H9 (cell line): Measurements from ENCODE around the gene UNC93A. TPM values are rescaled to one million over a fixed set of nuclear protein-coding genes. Genes with fewer than 3 reads are reported as not detected.
"Not testable (repeated sequence)": the region's sequence is repeated elsewhere in the genome, so short reads cannot be mapped to it uniquely, and the experiment has no call there.

ENCODE experiments used
- DNase-seq: peaks from one replicate; pipeline ENCODE4 v3.0.0-alpha.2; 2017
- H2AFZ ChIP-seq: one replicate; pipeline ENCODE4 v1.6.1; 2013; ENCODE audit warnings: mild to moderate bottlenecking, low read length, control low read depth, moderate library complexity
- H2AK5ac ChIP-seq: 2 replicates; pipeline ENCODE4 v1.6.1; 2013; ENCODE audit warnings: low read length, control low read depth, mixed read lengths; ENCODE audit not compliant: insufficient read length
- H2BK120ac ChIP-seq: one replicate; pipeline ENCODE4 v1.6.1; 2013; ENCODE audit warnings: low read depth, mild to moderate bottlenecking, low read length, control low read depth, inconsistent platforms; ENCODE audit not compliant: poor library complexity, severe bottlenecking
- H2BK12ac ChIP-seq: 2 replicates; pipeline ENCODE4 v1.6.1; 2013; ENCODE audit warnings: low read length, control low read depth, mixed read lengths, low read depth; ENCODE audit not compliant: insufficient read length
- H2BK15ac ChIP-seq: 2 replicates; pipeline ENCODE4 v1.6.1; 2013; ENCODE audit warnings: low read depth, low read length, control low read depth
- H2BK20ac ChIP-seq: one replicate; pipeline ENCODE4 v1.6.1; 2013; ENCODE audit warnings: low read depth, mild to moderate bottlenecking, low read length, control low read depth, inconsistent platforms; ENCODE audit not compliant: poor library complexity, severe bottlenecking
- H2BK5ac ChIP-seq: 2 replicates; pipeline ENCODE4 v1.6.1; 2013; ENCODE audit warnings: low read length, control low read depth, mixed read lengths; ENCODE audit not compliant: insufficient read length
- H3K14ac ChIP-seq: 2 replicates; pipeline ENCODE4 v1.6.1; 2013; ENCODE audit warnings: low read length, control low read depth; ENCODE audit not compliant: insufficient read depth
- H3K18ac ChIP-seq: 2 replicates; pipeline ENCODE4 v1.6.1; 2013; ENCODE audit warnings: low read depth, mild to moderate bottlenecking, mixed read lengths, low read length, control low read depth; ENCODE audit not compliant: insufficient read length
- H3K23ac ChIP-seq: 2 replicates; pipeline ENCODE4 v1.6.1; 2013; ENCODE audit warnings: low read length, control low read depth, mixed read lengths, low read depth; ENCODE audit not compliant: insufficient read length
- H3K23me2 ChIP-seq: 2 replicates; pipeline ENCODE4 v1.6.1; 2013; ENCODE audit warnings: low read depth, mild to moderate bottlenecking, mixed read lengths, low read length, control low read depth; ENCODE audit not compliant: insufficient read length, poor library complexity, severe bottlenecking
- H3K27ac ChIP-seq: 2 replicates; pipeline ENCODE4 v1.5.1; 2013; ENCODE audit warnings: low read length, control low read depth, mixed read lengths, low read depth; ENCODE audit not compliant: insufficient read length
- H3K27me3 ChIP-seq: 2 replicates; pipeline ENCODE4 v1.6.1; 2013; ENCODE audit warnings: low read length, control low read depth, inconsistent platforms; ENCODE audit not compliant: insufficient read depth
- H3K4ac ChIP-seq: 2 replicates; pipeline ENCODE4 v1.6.1; 2013; ENCODE audit warnings: low read depth, mild to moderate bottlenecking, control low read depth, inconsistent platforms, low read length, moderate library complexity
- H3K4me1 ChIP-seq: 2 replicates; pipeline ENCODE4 v1.6.1; 2013; ENCODE audit warnings: low read length, control low read depth, inconsistent platforms; ENCODE audit not compliant: insufficient read depth
- H3K4me2 ChIP-seq: 2 replicates; pipeline ENCODE4 v1.6.1; 2013; ENCODE audit warnings: low read length, control low read depth, mixed read lengths; ENCODE audit not compliant: insufficient read length, insufficient read depth
- H3K56ac ChIP-seq: 2 replicates; pipeline ENCODE4 v1.6.1; 2013; ENCODE audit warnings: low read depth, mild to moderate bottlenecking, mixed read lengths, low read length, control low read depth; ENCODE audit not compliant: insufficient read length
- H3K79me1 ChIP-seq: 2 replicates; pipeline ENCODE4 v1.6.1; 2013; ENCODE audit warnings: low read depth, mild to moderate bottlenecking, moderate library complexity, low read length, control low read depth, inconsistent platforms; ENCODE audit not compliant: insufficient read depth, poor library complexity, severe bottlenecking
- H3K79me2 ChIP-seq: 2 replicates; pipeline ENCODE4 v1.6.1; 2013; ENCODE audit warnings: low read length, control low read depth, inconsistent platforms; ENCODE audit not compliant: insufficient read depth
- H3K9ac ChIP-seq: 2 replicates; pipeline ENCODE4 v1.6.1; 2013; ENCODE audit warnings: low read length, control low read depth, mixed read lengths; ENCODE audit not compliant: insufficient read length; ENCODE audit errors: extremely low read depth
- H3K9me3 ChIP-seq: one replicate; pipeline ENCODE4 v1.6.1; 2013; ENCODE audit warnings: low read depth, low read length, inconsistent platforms; ENCODE audit not compliant: control insufficient read depth
- H3T11ph ChIP-seq: one replicate; pipeline ENCODE4 v1.6.1; 2013; ENCODE audit warnings: mild to moderate bottlenecking, low read length, control low read depth, inconsistent platforms
- H4K20me1 ChIP-seq: one replicate; pipeline ENCODE4 v1.6.1; 2013; ENCODE audit not compliant: control insufficient read depth, insufficient read length, insufficient read depth
- H4K5ac ChIP-seq: 2 replicates; pipeline ENCODE4 v1.6.1; 2013; ENCODE audit warnings: low read depth, mild to moderate bottlenecking, mixed read lengths, low read length, control low read depth; ENCODE audit not compliant: insufficient read length
- H4K8ac ChIP-seq: replicated peaks from 2 replicates; pipeline ENCODE4 v1.6.1; 2013; ENCODE audit warnings: low read length, control low read depth, mixed read lengths, low read depth; ENCODE audit not compliant: insufficient read length
- H4K91ac ChIP-seq: 2 replicates; pipeline ENCODE4 v1.6.1; 2013; ENCODE audit warnings: low read depth, mild to moderate bottlenecking, moderate library complexity, mixed read lengths, low read length, control low read depth; ENCODE audit not compliant: insufficient read length
- H3K27ac Mint-ChIP-seq, 3 experiments: 2 replicates in 2 of 3; 3 replicates in 1 of 3; pipeline ENCODE4 v1.8.0; 2020 to 2021; ENCODE audit warnings: mixed read lengths in 3 of 3, mild to moderate bottlenecking in 1 of 3, moderate library complexity in 1 of 3
- H3K27me3 Mint-ChIP-seq: 2 replicates; pipeline ENCODE4 v1.8.0; 2021; ENCODE audit warnings: low read depth, mild to moderate bottlenecking, moderate library complexity, mixed read lengths
- H3K36me3 Mint-ChIP-seq, 3 experiments: 2 replicates in 2 of 3; 3 replicates in 1 of 3; pipeline ENCODE4 v1.8.0; 2020 to 2021; ENCODE audit warnings: low read depth in 3 of 3, mixed read lengths in 3 of 3; ENCODE audit not compliant: insufficient read depth in 1 of 3
- H3K4me1 Mint-ChIP-seq, 2 experiments: 2 replicates each; pipeline ENCODE4 v1.8.0; 2020; ENCODE audit warnings: mixed read lengths in 2 of 2
- H3K4me3 Mint-ChIP-seq, 2 experiments: 2 replicates in 1 of 2; 3 replicates in 1 of 2; pipeline ENCODE4 v1.8.0; 2020 to 2021; ENCODE audit warnings: mild to moderate bottlenecking in 2 of 2, mixed read lengths in 2 of 2, moderate library complexity in 1 of 2
- H3K9me3 Mint-ChIP-seq, 2 experiments: 2 replicates in 1 of 2; 3 replicates in 1 of 2; pipeline ENCODE4 v1.8.0; 2020; ENCODE audit warnings: mild to moderate bottlenecking in 2 of 2, mixed read lengths in 2 of 2, moderate library complexity in 1 of 2
- WGBS: extraction: QIAGEN DNeasy Blood & Tissue Kit; methylation state at CpG from one replicate; pipeline ENCODE4 v1.1.7; 2013; ENCODE audit warnings: missing lambda C conversion rate, low lambda C conversion rate, mixed read lengths; ENCODE audit not compliant: insufficient read length; ENCODE audit errors: extremely low coverage; 5-methylcytosine and 5-hydroxymethylcytosine counted together
- total RNA-seq: library from RNA; stranded (reverse); gene quantifications from 2 replicates; pipeline ENCODE4 v1.2.1, GENCODE V29; 2021

UNC93A gene
- total RNA-seq, 1 experiment from 2014 or later = 0.70 TPM

DNA sequence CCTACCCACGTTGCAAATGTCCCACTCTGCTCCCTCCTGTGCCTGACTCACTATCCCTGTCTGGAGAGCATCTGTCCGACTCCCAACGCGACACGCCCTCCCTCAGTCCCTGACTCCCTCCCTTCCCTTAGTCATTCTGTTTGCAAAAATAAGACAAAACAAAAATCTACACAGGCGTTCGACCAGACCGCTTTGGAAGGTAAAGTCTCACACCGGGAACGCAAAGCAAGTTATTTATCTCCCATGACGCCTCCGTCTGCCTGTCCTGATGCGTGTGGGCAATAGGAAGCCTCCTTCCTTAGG, 29.6 kb downstream of the UNC93A start:
- not testable (repeated sequence) for H4K20me1 ChIP-seq, H3K56ac ChIP-seq, H3K27me3 ChIP-seq, H3K23me2 ChIP-seq, H2BK15ac ChIP-seq, DNase-seq, H3K14ac ChIP-seq, H3K4me3 Mint-ChIP-seq, H3K4me2 ChIP-seq, H2BK12ac ChIP-seq, H3K27me3 Mint-ChIP-seq, H3K9ac ChIP-seq, H2AFZ ChIP-seq, H3K18ac ChIP-seq, H2BK5ac ChIP-seq, H3K27ac Mint-ChIP-seq, H4K5ac ChIP-seq, H2AK5ac ChIP-seq, H3K27ac ChIP-seq, H3K36me3 Mint-ChIP-seq, H2BK20ac ChIP-seq, H3K79me2 ChIP-seq, H3K4ac ChIP-seq, H3T11ph ChIP-seq, H3K9me3 ChIP-seq, H3K23ac ChIP-seq, H3K9me3 Mint-ChIP-seq, H4K8ac ChIP-seq, H4K91ac ChIP-seq, H3K4me1 ChIP-seq, H3K79me1 ChIP-seq, H2BK120ac ChIP-seq
- WGBS = no CpG with 5 or more reads among the region's 13 CpGs
- H3K4me1 Mint-ChIP-seq = peaks cover 19 to 20% of the 10 kb centered on the region in 2 experiments

DNA sequence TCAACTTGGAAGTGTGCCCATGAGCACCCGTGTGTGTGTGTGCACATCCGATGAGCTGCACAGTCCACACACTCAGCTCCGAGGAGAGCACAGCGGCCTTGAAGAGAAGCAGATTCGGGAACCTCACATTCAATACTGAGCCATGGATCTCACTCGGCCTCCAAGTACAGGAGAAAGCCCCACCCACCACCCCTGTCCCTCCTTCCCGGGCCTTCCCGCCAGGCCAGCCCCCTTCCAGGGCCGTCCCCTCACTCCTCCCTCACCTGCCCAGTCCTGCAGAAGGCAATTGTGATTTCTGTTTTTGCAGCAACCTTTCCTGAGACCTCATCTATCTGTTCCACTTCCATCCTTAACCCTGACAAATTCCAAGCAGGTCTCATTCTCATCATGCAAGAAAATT, 30.1 kb downstream of the UNC93A start:
- H4K91ac ChIP-seq = not testable (repeated sequence)
- H3K4me1 Mint-ChIP-seq = peaks cover 16 to 17% of the 10 kb centered on the region in 2 experiments

More for the DNA sequence above, 30.1 kb downstream of the UNC93A start:
- not testable (repeated sequence) for H2BK15ac ChIP-seq, H3K27ac ChIP-seq, H3K9me3 Mint-ChIP-seq, H3K27me3 ChIP-seq, H2AFZ ChIP-seq, H3K27ac Mint-ChIP-seq, H3K36me3 Mint-ChIP-seq, H3K79me2 ChIP-seq, H3T11ph ChIP-seq, H3K79me1 ChIP-seq, H3K23me2 ChIP-seq, H4K5ac ChIP-seq, H3K4me1 ChIP-seq, H3K56ac ChIP-seq, H2BK12ac ChIP-seq, DNase-seq, H3K4me3 Mint-ChIP-seq, H3K4ac ChIP-seq, H2AK5ac ChIP-seq, H2BK120ac ChIP-seq, H3K27me3 Mint-ChIP-seq, H3K18ac ChIP-seq, H2BK20ac ChIP-seq, H3K9ac ChIP-seq, H3K23ac ChIP-seq, H3K14ac ChIP-seq, H2BK5ac ChIP-seq, H4K20me1 ChIP-seq, H4K8ac ChIP-seq, H3K9me3 ChIP-seq, H3K4me2 ChIP-seq
- no CpG with 5 or more reads among the region's 9 CpGs for WGBS
